DMS 273 (cell line): ENCODE data around the gene NARS2.
A peak's percentile ranks its signal among the peaks of the same experiment; 100 is the strongest.

Experiments
- DNase-seq: peaks from one replicate; lab custom pipeline; 2025; ENCODE audit not compliant: unreplicated experiment; lab: John Stamatoyannopoulos, UW

Gene NARS2

DNA sequence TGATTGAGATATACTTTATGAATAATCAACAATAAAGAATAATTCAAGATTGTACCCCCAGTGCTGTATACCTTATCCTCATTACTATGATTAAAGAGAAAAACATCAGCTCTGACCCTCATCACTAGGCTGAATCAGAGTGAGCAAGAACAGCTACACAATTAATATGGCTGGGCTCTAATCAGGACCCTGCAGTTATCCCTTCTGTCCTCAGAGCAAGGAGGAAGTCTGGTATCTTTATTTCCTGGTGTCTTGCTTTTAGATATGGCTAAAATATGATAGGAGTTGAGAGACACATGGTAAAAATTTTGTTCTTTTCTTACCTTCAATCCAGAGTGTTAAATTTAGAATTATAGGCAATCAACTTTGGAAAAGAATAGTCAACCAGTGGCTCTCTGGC is 128.5 kb downstream of the NARS2 start:
- no peak for DNase-seq

DNA sequence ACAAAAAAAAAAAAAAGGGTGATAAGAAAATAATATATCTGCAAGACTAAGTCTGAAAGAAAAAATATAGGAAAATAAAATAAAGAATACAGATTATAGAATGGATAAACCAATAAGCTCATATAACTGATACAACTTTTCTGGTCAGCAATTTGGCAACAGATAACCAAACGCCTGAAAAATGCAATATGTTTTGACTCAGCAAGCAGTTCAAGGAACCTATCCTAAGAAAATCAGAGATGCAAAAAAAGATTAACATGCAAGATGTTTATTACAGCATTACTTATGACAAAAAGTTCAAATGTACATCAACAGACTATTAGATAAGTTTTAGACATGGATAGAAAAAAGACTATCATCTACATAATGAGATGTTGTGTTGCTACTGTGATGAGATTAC is 129.9 kb downstream of the NARS2 start:
- no peak for DNase-seq

DNA sequence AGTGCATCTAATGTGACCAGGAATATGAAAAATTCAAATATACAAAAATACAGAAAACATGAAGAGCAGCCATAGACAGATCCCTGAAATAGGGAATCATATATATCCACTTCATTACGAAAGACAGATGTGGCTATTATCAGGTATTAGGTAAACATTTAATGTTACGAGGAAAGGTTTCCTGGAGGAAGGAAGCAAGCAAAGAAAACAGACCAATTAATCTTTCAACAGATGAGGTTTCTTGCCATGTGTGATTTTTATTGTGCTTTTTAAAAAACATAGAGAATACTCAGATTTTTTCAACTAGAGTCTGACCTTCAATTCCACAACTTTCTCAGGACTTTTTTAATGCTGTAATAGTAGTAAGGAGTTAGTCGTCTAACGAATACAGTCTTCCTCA is 132.7 kb downstream of the NARS2 start:
- DNase-seq: no peak

DNA sequence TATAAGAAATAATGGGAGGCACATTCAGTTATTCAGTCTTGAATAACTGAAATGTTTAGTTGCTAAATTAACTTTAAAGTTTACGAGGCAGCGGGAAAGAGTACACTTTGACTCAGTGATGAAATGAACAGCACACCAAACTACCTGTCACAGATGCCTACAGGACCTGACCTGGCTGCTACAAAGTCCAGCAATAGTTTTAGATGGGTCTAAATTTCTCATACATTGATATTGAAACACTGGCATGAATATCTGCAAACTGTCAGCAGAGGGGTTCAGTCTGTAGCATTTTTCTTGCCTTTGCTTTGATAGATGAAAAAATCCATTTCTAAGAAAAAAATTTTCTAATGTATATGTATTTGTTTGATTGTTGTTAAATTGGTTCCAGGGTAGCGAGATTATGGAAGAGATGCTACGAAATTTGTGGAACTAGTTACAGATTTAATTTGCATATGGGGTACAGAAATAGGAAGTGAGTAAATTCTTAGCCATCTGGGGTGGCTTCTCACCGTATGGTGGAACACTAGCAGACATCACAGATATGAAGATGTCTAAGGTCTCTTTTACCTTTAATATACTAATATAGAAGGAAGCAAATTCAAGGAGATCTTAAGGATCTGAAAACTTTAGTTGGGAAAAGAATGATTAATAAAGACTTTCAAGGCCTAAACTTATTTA is 136.2 kb downstream of the NARS2 start:
- no peak for DNase-seq

DNA sequence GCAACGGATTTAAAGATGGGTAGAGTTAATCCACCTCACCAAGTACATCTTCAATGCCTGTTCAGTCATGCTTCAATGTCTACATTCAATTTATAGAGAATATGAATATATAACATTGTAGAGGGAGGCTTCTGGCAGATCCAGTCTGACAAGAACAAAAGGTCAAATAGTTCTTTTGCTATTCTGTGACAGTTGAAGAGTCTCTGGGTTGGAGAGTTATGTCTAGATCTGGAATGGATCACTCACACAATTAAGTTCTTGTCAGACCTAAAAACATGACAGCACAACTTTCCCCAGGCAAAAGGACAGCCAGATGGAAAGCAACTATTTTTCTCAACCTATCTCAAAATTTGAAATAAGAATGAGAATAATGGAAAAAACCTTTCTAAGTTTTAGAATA is 141.7 kb downstream of the NARS2 start:
- DNase-seq: no peak

DNA sequence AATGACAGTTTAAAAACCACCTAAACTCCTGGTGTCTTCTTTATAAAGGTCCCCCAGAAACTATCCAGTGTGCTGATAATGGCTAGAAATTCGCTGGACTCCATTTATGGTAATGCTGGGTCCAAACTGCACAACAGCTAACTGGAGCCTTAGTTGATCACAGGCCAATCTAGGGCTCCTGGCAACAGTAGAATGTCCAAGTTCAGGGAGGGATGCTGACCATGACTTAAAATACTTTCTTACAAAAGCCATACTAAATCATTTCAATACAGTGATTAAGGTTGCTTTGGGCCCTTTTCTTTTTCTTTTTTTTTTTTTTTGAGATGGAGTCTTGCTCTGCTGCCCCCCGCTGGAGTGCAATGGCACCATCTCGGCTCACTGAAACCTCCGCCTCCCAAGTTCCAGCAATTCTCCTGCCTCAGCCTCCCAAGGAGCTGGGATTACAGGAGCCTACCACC is 142.6 kb downstream of the NARS2 start:
- peak; percentile 15 for DNase-seq

DNA sequence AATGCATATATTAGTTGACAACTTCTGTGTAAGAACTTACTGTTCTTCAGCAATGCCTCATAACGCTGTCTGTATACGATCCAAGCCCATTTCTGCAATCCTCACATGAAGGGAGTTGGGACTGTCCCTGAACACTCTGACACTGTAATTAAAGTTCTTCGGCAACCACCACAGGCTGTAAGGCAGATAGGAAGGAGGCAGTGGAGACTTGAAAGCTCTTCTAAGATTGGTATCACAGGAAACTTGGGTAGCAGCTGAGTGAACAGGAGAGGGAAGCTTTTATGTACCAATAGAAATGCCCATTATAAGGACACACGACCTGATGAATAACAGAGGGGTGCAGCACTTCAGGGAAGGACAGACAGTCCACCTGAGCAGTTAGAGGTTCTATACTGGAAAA is 145.0 kb downstream of the NARS2 start:
- no peak for DNase-seq

DNA sequence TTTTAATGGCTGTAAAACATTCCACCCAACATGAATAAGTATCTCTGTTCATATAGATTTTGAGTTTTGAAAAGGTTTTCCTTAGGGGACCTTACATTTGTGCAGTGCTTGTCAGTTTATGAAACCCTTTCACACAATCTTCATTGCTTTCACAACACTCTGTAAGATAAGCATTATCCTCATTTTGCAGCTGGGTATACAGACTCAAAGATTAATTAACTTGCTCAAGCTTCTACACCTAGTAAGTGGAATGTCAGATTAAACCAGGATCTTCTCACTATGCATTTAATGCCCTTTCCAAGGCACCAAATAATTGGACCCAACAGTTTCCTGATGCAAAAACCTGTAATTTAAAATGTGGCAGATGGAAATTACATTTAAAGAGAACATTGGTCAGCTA is 145.5 kb downstream of the NARS2 start:
- no peak for DNase-seq

DNA sequence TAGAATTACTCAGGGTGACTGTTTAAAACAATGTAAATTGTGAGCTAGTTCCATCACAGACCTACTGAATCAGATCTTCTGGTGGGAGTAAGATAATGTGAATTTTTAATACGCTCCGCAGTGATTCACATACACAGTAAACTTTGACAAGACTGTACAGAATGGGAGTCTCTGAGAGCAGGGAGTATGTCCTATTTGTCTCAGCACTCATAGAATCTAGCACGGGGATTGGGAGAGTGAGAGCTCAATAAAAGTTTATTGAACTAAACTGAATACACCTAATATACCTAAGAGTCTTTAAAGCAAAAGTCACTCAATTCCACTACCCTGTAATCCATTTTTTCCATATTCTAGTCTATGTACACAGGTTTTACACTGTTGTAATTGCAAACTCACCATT is 145.9 kb downstream of the NARS2 start:
- DNase-seq: no peak

DNA sequence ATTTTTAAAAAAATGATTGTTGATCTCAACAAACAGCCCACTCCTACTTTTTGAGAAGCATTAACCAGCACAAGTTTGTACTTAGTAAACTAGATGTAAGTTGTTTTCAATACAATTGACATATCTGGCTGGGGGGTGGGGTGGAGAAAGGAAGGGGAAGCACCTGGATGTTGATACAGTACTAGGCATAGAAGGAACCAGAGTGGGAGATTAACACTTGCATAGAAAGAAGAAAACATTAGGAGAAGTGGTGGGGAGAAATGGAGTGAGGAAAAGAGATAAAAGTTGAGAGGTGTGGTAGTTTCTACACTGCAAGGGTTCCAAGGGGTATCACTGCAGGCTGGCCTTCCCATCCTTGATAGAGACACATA is 146.4 kb downstream of the NARS2 start:
- DNase-seq: no peak

DNA sequence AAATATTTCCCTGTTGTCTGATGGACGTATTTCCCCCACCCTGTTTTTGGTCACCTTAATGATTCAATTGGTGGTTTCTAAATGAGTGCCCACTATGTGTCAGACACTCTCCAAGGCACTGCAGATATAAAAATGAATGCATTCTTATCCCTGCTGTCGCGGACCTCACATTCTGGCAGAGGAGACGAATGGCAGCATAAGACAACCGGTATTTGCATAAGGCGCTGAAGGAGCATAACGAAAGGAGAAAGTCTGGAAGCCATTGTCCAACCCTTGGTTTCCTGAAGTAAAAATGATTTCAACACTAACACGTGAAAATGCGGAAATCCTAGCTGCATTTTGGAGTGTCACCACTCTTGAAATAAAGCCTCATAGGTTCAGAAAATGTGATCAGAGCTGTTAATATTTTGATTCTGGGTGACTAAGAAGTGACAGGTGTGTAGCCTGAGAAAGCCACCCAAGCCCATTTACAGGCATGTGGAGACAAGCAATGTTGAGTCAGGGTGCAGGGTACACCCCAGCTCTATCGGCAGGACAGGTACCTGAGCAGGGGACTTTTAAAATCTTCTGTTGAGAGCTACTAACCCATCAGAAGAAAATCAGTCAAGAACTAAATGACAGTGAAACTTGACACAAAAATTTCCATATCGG is 146.9 kb downstream of the NARS2 start:
- DNase-seq: no peak

DNA sequence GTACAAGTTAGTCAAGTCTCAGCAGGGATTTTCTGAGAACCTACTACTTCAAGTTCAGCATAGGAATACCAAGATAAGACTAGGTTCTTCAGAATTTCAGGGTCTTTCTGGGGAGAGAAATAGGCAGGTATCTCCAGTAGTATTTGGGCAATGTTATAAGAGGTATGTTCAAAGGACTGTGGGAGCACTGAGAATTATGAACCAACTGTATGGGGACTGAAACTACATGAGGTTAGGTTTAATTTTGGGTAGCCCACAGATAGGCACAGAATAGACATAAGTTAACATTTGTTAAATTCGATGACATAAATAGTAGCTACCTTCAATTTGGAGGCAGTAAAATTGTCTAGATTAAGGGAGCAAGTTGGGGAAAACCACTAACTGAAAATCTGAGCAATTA is 147.8 kb downstream of the NARS2 start:
- DNase-seq: no peak

DNA sequence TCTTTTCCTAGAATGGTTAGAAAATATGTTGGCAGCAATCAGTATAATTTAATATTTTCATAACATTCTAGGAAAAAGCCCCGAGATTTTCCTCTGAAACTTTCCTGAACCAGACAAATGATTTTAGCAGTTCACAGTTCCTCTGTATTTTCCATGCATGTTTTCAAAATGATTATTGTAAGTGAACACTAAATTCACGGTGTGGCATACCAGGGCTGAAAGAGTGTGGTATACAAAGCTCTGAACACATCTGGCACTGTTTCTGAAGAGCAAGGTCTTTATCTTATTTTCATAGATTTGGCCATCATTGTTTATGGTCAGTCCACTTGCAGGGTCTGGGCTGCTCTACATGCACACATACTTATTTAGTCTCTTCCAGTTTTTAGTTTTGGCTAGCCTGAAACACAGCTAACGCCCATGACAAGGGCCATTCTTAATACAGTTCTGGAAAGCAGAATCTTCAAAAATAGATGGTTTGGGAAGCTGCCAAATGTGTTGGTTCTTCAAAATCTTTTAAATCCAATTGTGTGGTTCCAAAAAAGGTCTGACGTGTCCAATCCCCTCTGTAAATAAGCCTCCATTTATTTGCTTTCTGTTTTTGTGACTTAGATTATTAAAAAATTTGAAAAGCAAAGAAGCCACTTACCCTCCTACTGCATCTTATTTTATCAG is 149.1 kb downstream of the NARS2 start:
- DNase-seq: no peak

DNA sequence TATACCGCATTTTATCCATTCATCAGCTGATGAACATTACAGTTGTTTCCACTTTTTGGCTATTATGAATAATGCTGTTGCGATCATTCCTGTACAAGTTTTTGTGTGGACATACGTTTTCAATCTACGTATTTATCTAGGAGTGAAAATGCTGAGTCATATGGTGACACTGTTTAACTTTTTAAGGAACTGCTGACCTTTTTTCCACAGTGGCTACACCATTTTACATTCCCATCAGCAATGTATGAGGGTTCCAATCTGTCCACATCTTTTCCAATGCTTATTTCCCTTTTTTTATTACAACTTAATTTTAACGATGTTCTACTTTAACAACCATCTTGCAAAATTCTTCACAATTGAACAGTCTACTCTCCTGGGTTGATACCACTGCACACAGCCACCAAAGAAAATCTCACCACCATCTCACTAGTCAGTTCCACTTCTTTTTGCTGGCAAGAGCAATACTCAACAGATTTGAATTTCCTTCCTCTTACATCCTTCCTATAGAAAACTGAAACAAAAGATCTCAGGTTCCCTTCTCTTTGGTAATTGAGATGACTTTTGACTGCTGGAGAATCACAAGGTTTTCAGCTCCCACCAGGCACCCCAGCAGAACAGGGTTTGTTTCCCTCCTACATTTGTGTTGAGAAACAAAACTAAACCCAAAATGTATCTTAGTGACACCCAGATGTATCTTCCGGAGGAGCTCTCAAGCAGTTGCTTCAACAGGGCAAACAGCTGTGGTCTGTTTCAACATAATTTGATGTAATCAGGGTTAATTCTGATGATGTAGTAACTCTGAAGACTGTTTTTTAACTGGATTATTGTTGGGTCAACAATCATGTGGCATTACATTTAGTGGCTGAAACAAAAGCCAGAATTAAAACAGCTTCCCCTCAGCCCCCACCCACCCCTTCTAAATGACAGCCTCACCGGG is 150.1 kb downstream of the NARS2 start:
- no peak for DNase-seq

DNA sequence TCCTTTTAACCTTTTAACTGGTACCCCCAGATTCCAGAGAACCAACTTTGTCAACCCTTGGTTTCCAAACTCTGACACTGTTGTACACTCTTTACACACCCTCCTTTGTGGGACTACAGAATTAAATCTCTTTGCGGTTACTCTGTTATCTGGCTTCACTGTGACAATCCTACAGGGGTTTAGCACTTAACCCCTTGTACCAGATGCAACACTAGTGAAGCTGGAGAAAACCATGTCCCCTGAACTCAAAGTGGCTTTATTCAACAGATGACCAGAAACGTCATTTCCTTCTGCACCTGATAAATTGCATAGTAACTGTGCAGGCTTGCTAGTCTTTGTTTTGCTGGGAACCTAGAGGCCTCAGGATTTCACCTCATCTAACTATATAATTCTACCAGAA is 151.4 kb downstream of the NARS2 start:
- DNase-seq: no peak

DNA sequence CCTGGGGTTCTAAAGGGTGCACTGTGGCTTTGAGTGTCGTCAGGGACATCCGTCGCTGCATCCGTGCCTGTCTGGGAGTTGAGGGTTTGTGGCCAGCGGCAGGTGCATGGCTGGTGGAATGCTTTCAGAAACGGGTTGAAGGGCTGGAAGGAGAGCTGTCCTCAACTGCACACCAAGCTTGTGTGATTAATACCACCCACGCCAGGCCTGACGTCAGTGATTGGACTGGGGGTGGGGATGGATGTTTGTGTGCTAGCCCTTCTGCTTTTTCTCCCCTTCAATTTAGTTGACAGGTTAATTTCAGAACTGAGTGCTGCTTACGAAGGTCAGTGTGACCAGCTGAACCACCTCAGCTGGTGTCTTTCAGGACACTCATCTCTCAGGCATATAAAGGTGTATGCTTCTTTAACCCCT is 153.9 kb downstream of the NARS2 start:
- DNase-seq: peak; percentile 44

DNA sequence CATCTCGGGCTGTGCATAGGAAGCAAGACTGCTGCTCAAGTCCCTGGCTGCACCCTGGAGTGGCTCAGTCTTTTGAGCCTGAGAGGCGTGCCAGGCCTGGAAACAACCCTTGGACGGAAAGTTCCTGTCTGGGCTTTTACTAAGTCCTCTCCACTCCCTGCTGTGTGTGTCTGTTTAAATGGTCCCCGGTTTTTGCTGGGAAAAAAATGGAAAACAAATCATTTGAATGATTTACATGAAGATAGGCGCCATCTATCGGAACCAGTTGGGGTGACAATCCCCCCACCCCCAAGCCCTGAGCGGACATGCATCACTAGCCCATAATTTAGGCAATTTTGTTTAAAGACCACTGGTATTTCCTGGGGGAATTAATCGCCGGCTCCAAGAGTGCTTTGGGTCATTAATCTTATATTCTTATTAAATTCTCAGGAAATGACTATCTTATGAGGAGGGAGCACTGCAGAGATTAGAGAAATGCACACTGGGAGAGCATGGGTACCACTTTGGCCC is 154.4 kb downstream of the NARS2 start:
- DNase-seq: peak; percentile 71

DNA sequence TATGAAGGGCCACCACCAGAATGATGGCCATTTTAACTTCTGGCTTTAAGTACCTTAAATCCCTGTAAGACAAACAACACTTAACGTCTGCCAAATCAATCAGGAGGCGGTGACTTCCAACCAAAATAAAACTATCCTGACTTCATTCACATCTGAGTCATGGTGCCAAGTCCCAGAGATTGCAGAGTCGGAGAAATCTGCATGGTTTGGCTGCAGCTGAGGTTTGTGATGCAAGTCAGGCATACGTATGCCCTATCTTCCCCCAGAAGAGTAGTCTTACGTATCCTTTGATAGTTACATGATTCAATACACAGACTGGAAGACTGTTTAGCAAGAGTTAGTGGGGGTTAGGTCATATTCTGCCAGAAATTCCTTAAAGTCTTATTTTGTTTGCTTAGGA is 155.3 kb downstream of the NARS2 start:
- peak; percentile 10 for DNase-seq

DNA sequence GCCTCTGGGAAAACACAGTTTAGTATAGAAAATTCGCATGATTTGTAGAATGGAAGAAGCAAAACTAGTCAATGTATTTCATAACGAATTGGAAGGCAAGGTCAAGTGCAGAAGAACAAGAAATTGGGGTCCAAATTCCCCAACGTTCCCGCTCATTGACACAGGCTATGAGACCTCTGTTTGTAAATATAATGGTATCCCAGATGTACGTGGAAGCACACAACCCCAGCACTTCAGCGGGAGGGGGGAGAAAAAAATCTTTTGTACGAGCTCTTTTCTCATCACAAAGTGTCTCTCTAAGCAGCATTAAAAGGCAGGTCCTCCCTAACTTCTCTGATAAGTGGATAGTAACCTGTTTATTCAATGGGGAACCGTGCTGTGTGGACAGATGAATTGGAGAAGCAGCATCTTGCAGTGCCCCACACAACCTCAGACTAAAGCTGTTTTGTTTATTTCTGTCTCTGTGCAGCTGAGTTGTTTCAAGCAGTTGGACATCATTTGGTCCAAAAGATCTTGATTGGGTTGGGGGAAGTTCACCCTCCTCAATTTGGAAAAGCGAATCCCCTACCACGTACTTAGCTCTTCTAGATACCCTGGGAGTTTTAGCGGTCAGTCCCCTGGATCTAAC is 156.0 kb downstream of the NARS2 start:
- DNase-seq: peak; percentile 18

DNA sequence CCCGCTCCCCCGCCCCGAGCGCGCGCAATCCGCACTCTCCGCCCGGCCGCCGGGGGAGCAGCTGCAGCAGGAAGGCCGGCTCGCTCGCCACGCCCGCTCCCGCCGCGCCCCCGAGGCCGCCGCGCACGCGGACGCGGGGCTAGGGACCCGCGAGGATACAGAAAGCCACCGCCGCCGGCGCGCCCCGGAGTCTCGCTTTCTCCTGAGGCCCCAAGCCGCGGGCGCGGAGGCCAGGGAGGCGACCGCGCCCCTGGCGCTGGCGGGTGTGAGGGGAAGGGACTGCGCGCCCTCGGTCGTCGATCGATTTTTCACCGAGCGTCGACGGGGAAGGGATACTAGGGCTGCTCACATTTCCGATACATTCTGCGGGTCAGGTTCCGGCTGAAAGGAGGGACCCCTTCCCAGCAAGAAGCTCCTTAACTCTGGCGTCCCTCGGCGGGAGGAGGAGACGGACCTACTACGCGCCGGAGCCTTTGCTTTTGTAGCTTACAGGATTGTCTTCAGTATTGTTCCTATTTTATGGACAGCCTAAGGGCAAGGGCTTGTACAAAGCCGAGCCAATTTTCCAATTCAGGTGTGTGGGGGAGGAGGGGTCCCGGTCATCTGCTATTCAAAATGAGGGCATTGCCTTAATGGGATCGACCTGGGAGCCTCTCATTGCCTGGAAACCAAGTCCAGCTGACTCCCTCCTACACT is 156.6 kb downstream of the NARS2 start:
- DNase-seq: peak; percentile 89
